ENCODE data around the gene KIF5A. TPM values are rescaled to one million over a fixed set of nuclear protein-coding genes. Genes with fewer than 3 reads are reported as not detected.

KIF5A gene
- total and polyA plus RNA-seq, 2 of the 13 experiments (the other 11 are each of a cell fraction or from before 2014, with no cell fraction given) = 1.6 to 11.9 TPM

DNA sequence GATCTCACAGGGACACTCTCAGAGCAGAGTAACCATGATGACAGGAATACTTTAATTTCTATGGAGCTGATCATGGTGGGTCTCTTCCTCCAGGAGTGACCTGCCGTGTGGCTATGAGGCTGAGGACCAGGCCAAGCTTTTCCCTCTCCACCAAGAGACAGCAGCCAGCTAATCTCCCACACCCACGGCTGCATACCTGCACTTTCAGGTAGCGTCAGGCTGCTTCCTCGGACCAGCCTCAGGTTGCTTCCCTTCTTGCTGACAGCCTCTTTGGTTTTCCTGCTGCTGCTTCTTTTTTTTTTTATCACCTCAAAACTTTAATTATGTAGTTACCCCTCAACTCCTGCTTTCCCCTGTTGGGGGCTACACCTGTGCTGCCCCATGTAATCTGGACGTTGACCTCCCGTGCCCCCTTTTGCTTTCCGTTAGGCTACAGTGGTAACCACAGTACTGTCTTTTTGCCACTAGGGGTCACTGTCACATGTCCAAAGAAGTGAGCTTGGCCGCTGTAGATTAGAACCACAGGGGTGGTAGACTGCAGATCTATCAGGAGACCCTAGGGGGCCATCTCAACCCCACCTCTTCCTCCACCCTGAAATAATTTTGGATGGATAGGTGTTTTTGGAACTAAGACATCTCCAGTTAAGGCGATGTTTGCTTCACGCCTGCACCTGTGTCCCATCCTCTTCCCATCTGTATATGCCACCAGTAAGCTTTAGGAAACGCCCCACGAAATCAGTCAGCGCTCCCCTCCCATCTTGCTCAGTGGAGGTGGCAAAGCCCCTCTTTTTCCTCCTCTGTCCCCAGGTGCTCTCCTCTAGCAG is 33.4 kb downstream of the KIF5A start:
- H3K4me1 ChIP-seq (ENCODE audit: insufficient read depth, low read length) = peaks cover 43% of the 10 kb centered on the region
- FAIRE-seq (peak; percentile 94), ATAC-seq (peak; percentile 76), DNase-seq (ENCODE audit: low spot score) (peak; percentile 86)
- ChIA-PET CTCF (ENCODE audit: low intra/inter-chr PET ratio, low total read pairs) (interaction anchor here (1.0 to 3.8 kb wide), 6 partner anchors 33 to 110 kb away, joined by 3 to 53 read pairs (median 5); partner anchors contain the start of genes B4GALNT1, KIF5A and OS9), POLR2A (interaction anchor here (0.9 to 2.6 kb wide), 8 partner anchors 28 to 110 kb away, joined by 3 to 8 read pairs (median 4); partner anchors contain the start of genes ARHGEF25, B4GALNT1, DDIT3 and OS9)
- H3K9ac ChIP-seq (ENCODE audit: insufficient read depth, low read depth, low read length) = no peak overlapping the region
- no TSS peak for BruUV-seq (replicated peaks)
- no peaks in the 10 kb centered on the region for H3K9me3 ChIP-seq (ENCODE audit: low read length)
- no peak overlapping the region for H2AFZ ChIP-seq (ENCODE audit: low read length)
- no peaks in the 10 kb centered on the region for H4K20me1 ChIP-seq (ENCODE audit: insufficient read depth, low read length)
- in situ Hi-C loops (cut with HindIII; ENCODE audit: extremely low pct_ligation_motif_present, low pct_unique_long_range_greater_than_20kb) (loop anchor here (5.0 kb wide), 1 partner anchor 39 kb away; no protein-coding TSS in a partner anchor), intact Hi-C loops (cut with micrococcal nuclease; ENCODE audit: unreplicated experiment) (loop anchor here (1.0 to 5.0 kb wide), 3 partner anchors 38 to 154 kb away; partner anchors contain the start of genes AGAP2 and B4GALNT1)
- H3K79me2 ChIP-seq (ENCODE audit: insufficient read depth, low read length) = peaks cover 2% of the 10 kb centered on the region
- WGBS (ENCODE audit: low lambda C conversion rate) = 58% methylated on average over 13 of the region's 13 CpGs
- no peak overlapping the region for H3K4me2 ChIP-seq (ENCODE audit: low read depth, low read length)
- H3K4me3 ChIP-seq (replicated peaks in 1 of 3; ENCODE audit: insufficient read depth in 1 of 3, low read depth in 2 of 3, low read length in 3 of 3) = no peak overlapping the region
- H3K27me3 ChIP-seq (ENCODE audit: control insufficient read depth in 1 of 2, insufficient read depth in 2 of 2, low read length in 2 of 2) = no peaks in the 10 kb centered on the region
- H3K27ac ChIP-seq (ENCODE audit: extremely low read length, insufficient read depth, low read length) = no peak overlapping the region
- H3K36me3 ChIP-seq (replicated peaks in 1 of 2; ENCODE audit: control insufficient read depth in 1 of 2, insufficient read depth in 2 of 2, low read length in 2 of 2) = peaks cover 3 to 25% of the 10 kb centered on the region in 2 experiments
- TF ChIP-seq, protein P1, sequence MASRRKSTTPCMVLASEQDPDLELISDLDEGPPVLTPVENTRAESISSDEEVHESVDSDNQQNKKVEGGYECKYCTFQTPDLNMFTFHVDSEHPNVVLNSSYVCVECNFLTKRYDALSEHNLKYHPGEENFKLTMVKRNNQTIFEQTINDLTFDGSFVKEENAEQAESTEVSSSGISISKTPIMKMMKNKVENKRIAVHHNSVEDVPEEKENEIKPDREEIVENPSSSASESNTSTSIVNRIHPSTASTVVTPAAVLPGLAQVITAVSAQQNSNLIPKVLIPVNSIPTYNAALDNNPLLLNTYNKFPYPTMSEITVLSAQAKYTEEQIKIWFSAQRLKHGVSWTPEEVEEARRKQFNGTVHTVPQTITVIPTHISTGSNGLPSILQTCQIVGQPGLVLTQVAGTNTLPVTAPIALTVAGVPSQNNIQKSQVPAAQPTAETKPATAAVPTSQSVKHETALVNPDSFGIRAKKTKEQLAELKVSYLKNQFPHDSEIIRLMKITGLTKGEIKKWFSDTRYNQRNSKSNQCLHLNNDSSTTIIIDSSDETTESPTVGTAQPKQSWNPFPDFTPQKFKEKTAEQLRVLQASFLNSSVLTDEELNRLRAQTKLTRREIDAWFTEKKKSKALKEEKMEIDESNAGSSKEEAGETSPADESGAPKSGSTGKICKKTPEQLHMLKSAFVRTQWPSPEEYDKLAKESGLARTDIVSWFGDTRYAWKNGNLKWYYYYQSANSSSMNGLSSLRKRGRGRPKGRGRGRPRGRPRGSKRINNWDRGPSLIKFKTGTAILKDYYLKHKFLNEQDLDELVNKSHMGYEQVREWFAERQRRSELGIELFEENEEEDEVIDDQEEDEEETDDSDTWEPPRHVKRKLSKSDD (CRISPR knock-in tag; IDR thresholded peaks at IDR 0.05; ENCODE audit: low read depth) = no peak
- TF ChIP-seq SSRP1 (CRISPR knock-in tag; IDR thresholded peaks at IDR 0.05) = no peak
- no peak for TF ChIP-seq CCDC6 (CRISPR knock-in tag; IDR thresholded peaks at IDR 0.05)
- no peak for TF ChIP-seq ZNF558 (CRISPR knock-in tag; IDR thresholded peaks at IDR 0.05; ENCODE audit: borderline replicate concordance)
- no peak for TF ChIP-seq ARNTL (CRISPR knock-in tag; IDR thresholded peaks at IDR 0.05)
- TF ChIP-seq, protein P2, sequence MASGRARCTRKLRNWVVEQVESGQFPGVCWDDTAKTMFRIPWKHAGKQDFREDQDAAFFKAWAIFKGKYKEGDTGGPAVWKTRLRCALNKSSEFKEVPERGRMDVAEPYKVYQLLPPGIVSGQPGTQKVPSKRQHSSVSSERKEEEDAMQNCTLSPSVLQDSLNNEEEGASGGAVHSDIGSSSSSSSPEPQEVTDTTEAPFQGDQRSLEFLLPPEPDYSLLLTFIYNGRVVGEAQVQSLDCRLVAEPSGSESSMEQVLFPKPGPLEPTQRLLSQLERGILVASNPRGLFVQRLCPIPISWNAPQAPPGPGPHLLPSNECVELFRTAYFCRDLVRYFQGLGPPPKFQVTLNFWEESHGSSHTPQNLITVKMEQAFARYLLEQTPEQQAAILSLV (CRISPR knock-in tag; IDR thresholded peaks at IDR 0.05; ENCODE audit: borderline replicate concordance) = no peak
- no peak for TF ChIP-seq TCF12 (IDR thresholded peaks at IDR 0.05)
- TF ChIP-seq TCF12 (CRISPR knock-in tag; IDR thresholded peaks at IDR 0.05) = no peak
- TF ChIP-seq, protein P3, sequence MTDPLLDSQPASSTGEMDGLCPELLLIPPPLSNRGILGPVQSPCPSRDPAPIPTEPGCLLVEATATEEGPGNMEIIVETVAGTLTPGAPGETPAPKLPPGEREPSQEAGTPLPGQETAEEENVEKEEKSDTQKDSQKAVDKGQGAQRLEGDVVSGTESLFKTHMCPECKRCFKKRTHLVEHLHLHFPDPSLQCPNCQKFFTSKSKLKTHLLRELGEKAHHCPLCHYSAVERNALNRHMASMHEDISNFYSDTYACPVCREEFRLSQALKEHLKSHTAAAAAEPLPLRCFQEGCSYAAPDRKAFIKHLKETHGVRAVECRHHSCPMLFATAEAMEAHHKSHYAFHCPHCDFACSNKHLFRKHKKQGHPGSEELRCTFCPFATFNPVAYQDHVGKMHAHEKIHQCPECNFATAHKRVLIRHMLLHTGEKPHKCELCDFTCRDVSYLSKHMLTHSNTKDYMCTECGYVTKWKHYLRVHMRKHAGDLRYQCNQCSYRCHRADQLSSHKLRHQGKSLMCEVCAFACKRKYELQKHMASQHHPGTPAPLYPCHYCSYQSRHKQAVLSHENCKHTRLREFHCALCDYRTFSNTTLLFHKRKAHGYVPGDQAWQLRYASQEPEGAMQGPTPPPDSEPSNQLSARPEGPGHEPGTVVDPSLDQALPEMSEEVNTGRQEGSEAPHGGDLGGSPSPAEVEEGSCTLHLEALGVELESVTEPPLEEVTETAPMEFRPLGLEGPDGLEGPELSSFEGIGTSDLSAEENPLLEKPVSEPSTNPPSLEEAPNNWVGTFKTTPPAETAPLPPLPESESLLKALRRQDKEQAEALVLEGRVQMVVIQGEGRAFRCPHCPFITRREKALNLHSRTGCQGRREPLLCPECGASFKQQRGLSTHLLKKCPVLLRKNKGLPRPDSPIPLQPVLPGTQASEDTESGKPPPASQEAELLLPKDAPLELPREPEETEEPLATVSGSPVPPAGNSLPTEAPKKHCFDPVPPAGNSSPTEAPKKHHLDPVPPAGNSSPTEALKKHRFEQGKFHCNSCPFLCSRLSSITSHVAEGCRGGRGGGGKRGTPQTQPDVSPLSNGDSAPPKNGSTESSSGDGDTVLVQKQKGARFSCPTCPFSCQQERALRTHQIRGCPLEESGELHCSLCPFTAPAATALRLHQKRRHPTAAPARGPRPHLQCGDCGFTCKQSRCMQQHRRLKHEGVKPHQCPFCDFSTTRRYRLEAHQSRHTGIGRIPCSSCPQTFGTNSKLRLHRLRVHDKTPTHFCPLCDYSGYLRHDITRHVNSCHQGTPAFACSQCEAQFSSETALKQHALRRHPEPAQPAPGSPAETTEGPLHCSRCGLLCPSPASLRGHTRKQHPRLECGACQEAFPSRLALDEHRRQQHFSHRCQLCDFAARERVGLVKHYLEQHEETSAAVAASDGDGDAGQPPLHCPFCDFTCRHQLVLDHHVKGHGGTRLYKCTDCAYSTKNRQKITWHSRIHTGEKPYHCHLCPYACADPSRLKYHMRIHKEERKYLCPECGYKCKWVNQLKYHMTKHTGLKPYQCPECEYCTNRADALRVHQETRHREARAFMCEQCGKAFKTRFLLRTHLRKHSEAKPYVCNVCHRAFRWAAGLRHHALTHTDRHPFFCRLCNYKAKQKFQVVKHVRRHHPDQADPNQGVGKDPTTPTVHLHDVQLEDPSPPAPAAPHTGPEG (CRISPR knock-in tag; IDR thresholded peaks at IDR 0.05) = no peak
- TF ChIP-seq MXD4 (CRISPR knock-in tag; IDR thresholded peaks at IDR 0.05) = peak; percentile 27; the same call in 1 of the 2 replicates
- no peak for TF ChIP-seq ZMYM3 (CRISPR knock-in tag; IDR thresholded peaks at IDR 0.05)
- TF ChIP-seq NR2F1 (CRISPR knock-in tag; IDR thresholded peaks at IDR 0.05) = peak in 1 of 2 experiments; percentile 61; a peak in 1 of 4 replicates
- TF ChIP-seq HDAC2 (CRISPR knock-in tag; IDR thresholded peaks at IDR 0.05) = no peak
- no peak for TF ChIP-seq ZNF335 (CRISPR knock-in tag; IDR thresholded peaks at IDR 0.05)
